ENCODE measurements around the gene THADA.

DNA sequence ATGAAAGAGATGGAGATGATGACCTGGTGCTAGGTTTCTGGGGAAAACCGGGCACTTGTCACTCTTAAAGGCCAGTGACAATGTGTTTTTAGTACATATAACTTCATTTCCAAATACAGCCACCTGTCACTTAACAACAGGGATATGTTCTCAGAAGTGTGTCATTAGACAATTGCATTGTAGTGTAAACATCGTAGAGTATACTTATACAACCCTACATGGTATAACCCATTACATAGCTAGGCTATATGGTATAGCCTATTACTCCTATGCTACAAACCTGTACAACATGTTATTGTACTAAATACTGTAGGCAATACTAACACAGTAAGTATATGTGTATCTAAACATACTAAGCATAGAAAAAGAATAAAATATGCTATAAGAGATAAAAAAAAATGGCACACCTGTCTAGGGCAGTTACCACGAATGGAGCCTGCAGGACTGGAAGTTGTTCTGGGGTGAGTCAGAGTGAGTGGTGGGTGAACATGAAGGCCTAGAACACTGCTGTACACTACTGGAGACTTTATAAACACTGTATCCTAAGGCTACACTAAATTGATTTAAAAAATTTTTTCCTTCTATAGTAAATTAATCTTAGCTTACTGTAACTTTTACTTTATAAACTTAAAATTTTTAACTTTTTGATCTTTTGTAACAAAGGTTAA lies 123.2 kb downstream of the THADA start:
- TF ChIP-seq, protein P1, sequence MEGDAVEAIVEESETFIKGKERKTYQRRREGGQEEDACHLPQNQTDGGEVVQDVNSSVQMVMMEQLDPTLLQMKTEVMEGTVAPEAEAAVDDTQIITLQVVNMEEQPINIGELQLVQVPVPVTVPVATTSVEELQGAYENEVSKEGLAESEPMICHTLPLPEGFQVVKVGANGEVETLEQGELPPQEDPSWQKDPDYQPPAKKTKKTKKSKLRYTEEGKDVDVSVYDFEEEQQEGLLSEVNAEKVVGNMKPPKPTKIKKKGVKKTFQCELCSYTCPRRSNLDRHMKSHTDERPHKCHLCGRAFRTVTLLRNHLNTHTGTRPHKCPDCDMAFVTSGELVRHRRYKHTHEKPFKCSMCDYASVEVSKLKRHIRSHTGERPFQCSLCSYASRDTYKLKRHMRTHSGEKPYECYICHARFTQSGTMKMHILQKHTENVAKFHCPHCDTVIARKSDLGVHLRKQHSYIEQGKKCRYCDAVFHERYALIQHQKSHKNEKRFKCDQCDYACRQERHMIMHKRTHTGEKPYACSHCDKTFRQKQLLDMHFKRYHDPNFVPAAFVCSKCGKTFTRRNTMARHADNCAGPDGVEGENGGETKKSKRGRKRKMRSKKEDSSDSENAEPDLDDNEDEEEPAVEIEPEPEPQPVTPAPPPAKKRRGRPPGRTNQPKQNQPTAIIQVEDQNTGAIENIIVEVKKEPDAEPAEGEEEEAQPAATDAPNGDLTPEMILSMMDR (conservative IDR thresholded peaks at IDR 0.05 in 1 of 2, IDR thresholded peaks at IDR 0.05 in 1 of 2; ENCODE audit: low read depth in 1 of 2, low read length in 2 of 2) = no peak
- TF ChIP-seq EZH2 (IDR thresholded peaks at IDR 0.05; ENCODE audit: low read length, missing control alignments) = no peak
